ENCODE results near the gene HLCS.

DNA sequence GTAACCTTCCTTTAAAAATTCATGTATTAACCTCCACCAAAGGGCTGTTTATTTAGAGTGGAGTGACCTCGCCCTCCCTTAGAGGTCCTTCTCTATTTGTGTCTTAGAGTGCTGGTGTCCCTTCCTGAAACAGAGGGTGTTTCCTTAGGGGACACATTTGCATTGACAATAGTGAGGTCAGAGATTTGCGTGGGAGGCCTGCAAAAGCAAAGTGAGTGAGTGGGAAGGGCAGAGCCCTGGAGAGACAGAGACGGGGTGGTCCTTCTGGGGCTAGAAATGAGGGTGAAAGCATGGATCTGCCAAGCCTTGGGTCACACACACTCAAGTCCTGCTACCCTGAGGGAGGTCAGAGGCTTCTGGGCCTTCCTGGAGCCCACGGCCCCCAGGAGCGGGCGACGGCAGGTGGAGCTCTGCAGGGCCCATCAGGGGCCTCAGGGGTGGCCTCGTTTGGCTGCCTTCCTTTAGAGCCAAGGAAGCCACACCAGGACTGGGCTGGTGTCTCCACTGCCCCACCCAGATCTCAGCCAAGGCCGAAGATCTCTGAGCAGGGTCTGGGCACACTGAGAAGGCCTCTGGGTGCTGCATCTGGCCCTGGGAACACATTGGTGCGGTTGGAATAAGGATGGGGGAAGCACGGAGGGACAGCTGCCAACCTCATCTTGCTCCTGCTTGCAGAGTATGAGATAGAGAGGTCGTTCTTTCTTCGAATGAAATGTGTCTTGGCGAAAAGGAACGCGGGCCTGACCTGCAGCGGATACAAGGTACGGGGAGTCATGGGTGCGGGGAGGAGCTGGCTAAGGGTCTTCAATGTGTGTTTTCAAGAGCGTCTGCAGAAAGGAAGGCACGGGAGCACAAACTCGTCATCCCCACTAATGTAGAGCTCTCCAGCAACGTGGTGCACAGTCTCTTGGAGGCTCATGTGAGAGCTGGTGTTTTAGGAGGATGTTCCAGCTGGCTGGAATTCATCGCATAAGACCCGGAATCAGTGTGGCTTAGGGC lies 243.8 kb downstream of the HLCS start:
- TF ChIP-seq, protein P1, sequence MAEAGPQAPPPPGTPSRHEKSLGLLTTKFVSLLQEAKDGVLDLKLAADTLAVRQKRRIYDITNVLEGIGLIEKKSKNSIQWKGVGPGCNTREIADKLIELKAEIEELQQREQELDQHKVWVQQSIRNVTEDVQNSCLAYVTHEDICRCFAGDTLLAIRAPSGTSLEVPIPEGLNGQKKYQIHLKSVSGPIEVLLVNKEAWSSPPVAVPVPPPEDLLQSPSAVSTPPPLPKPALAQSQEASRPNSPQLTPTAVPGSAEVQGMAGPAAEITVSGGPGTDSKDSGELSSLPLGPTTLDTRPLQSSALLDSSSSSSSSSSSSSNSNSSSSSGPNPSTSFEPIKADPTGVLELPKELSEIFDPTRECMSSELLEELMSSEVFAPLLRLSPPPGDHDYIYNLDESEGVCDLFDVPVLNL (IDR thresholded peaks at IDR 0.05; ENCODE audit: low read depth, low read length): no peak
- no peak for TF ChIP-seq SMC3 (IDR thresholded peaks at IDR 0.05; ENCODE audit: borderline replicate concordance, low read length)
- TF ChIP-seq, protein P2, sequence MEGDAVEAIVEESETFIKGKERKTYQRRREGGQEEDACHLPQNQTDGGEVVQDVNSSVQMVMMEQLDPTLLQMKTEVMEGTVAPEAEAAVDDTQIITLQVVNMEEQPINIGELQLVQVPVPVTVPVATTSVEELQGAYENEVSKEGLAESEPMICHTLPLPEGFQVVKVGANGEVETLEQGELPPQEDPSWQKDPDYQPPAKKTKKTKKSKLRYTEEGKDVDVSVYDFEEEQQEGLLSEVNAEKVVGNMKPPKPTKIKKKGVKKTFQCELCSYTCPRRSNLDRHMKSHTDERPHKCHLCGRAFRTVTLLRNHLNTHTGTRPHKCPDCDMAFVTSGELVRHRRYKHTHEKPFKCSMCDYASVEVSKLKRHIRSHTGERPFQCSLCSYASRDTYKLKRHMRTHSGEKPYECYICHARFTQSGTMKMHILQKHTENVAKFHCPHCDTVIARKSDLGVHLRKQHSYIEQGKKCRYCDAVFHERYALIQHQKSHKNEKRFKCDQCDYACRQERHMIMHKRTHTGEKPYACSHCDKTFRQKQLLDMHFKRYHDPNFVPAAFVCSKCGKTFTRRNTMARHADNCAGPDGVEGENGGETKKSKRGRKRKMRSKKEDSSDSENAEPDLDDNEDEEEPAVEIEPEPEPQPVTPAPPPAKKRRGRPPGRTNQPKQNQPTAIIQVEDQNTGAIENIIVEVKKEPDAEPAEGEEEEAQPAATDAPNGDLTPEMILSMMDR (IDR thresholded peaks at IDR 0.05 in 2 of 3, conservative IDR thresholded peaks at IDR 0.05 in 1 of 3; ENCODE audit: control insufficient read depth in 2 of 3, extremely low read depth in 1 of 3, insufficient read depth in 1 of 3, low read depth in 3 of 3, low read length in 3 of 3): no peak
- no peak for TF ChIP-seq ZNF217 (IDR thresholded peaks at IDR 0.05)

All from GM12878 (cell line).